HCT116 (cell line): ENCODE data around the gene GYG1. TPM values are rescaled to one million over a fixed set of nuclear protein-coding genes. Genes with fewer than 3 reads are reported as not detected.

ENCODE experiments used
- ATAC-seq: fragments of 200-7000 bp; cut with Tn5 transposase; 2 replicates; pipeline ENCODE4 v1.9.1; 2020; ENCODE audit warnings: mild to moderate bottlenecking, moderate library complexity
- BruUV-seq: library from RNA; stranded (reverse); fragments of 400-500 nt; replicated peaks from 2 replicates; lab custom pipeline; 2021; lab: Mats Ljungman, UMichigan
- CTCF ChIA-PET: fragments of 300-600 bp; sonication (Branson Sonifier 250); formaldehyde crosslinking; loops from one replicate; lab custom pipeline; 2021; ENCODE audit warnings: antibody characterized with exemption; lab: Charles Lee
- POLR2A ChIA-PET: fragments of 300-600, 350-600 bp; sonication (Branson Sonifier 250); formaldehyde crosslinking; loops from one replicate; lab custom pipeline; 2021; ENCODE audit warnings: antibody characterized with exemption; lab: Charles Lee
- RAD21 ChIA-PET, 2 experiments: fragments of 300-600 bp; sonication (Branson Sonifier 250); formaldehyde crosslinking; loops; one replicate each; lab custom pipeline; 2023; ENCODE audit warnings: low total read pairs in 2 of 2; ENCODE audit not compliant: uncharacterized antibody in 2 of 2, unreplicated experiment in 2 of 2, low non-redundant PET in 1 of 2; lab: Charles Lee
- DNase-seq: peaks from one replicate; pipeline ENCODE4 v3.0.0-alpha.2; 2010; ENCODE audit warnings: low read depth, low spot score
- H2AFZ ChIP-seq: fragments of 200-600 bp; shearing (Covaris generic), sonication (generic); 2 replicates; pipeline ENCODE4 v1.6.1; 2017; ENCODE audit warnings: low read depth, mixed run types, mixed read lengths, antibody characterized with exemption, low read length; ENCODE audit not compliant: poor library complexity, severe bottlenecking
- H3K27ac ChIP-seq: 2 replicates; pipeline ENCODE4 v1.5.1; 2012; ENCODE audit warnings: low read depth, low read length
- H3K27me3 ChIP-seq: fragments of 200-600 bp; sonication (generic); 2 replicates; pipeline ENCODE4 v1.6.1; 2016; ENCODE audit warnings: mixed run types, low read length, mixed read lengths; ENCODE audit not compliant: insufficient read depth
- H3K36me3 ChIP-seq, 2 experiments: fragments of 200-500 bp in 1 of 2; fragments of 200-600 bp in 1 of 2; sonication (Bioruptor generic) in 1 of 2; sonication (generic) in 1 of 2; 2 replicates each; pipeline versions ENCODE4 v1.5.1 to v1.6.1; 2014 to 2016; ENCODE audit warnings: low read length in 2 of 2, inconsistent platforms in 1 of 2, mixed read lengths in 1 of 2, mixed run types in 1 of 2; ENCODE audit not compliant: insufficient read depth in 2 of 2, control insufficient read depth in 1 of 2
- H3K4me1 ChIP-seq, 2 experiments: fragments of 200-600 bp in 1 of 2; sonication (generic) in 1 of 2; 2 replicates each; pipeline versions ENCODE4 v1.5.1 to v1.6.1; 2012 to 2017; ENCODE audit warnings: low read length in 2 of 2, inconsistent platforms in 1 of 2, mild to moderate bottlenecking in 1 of 2, mixed read lengths in 1 of 2, mixed run types in 1 of 2, moderate library complexity in 1 of 2; ENCODE audit not compliant: insufficient read depth in 2 of 2, control insufficient read depth in 1 of 2
- H3K4me2 ChIP-seq: fragments of 200-600 bp; sonication (generic); 2 replicates; pipeline ENCODE4 v1.6.1; 2017; ENCODE audit warnings: mixed run types, low read length, mixed read lengths
- H3K4me3 ChIP-seq, 2 experiments: fragments of 200-600 bp in 1 of 2; sonication (generic) in 1 of 2; replicated peaks in 1 of 2; 2 replicates each; pipeline ENCODE4 v1.5.1; 2011 to 2016; ENCODE audit warnings: low read length in 2 of 2, control low read depth in 1 of 2, low read depth in 1 of 2, mild to moderate bottlenecking in 1 of 2, mixed read lengths in 1 of 2, mixed run types in 1 of 2
- H3K79me2 ChIP-seq: fragments of 200-600 bp; sonication (generic); 2 replicates; pipeline ENCODE4 v1.6.1; 2017; ENCODE audit warnings: mild to moderate bottlenecking, mixed run types, low read length, moderate library complexity, mixed read lengths; ENCODE audit not compliant: insufficient read depth
- H3K9ac ChIP-seq: fragments of 200-600 bp; sonication (generic); 2 replicates; pipeline ENCODE4 v1.6.1; 2016; ENCODE audit warnings: low read length, mixed read lengths
- H3K9me2 ChIP-seq: fragments of 200-600 bp; sonication (generic), shearing (Covaris generic); 2 replicates; pipeline ENCODE4 v1.6.1; 2017; ENCODE audit warnings: mixed run types, mild to moderate bottlenecking, moderate library complexity; ENCODE audit not compliant: insufficient read depth
- H3K9me3 ChIP-seq, 2 experiments: fragments of 200-500 bp in 1 of 2; fragments of 200-600 bp in 1 of 2; sonication (Bioruptor generic) in 1 of 2; sonication (generic) in 1 of 2; 2 replicates each; pipeline ENCODE4 v1.6.1; 2014 to 2017; ENCODE audit warnings: low read length in 2 of 2, mixed read lengths in 2 of 2, inconsistent platforms in 1 of 2, low read depth in 1 of 2, mild to moderate bottlenecking in 1 of 2, mixed run types in 1 of 2, moderate library complexity in 1 of 2; ENCODE audit not compliant: control insufficient read depth in 1 of 2, insufficient read depth in 1 of 2
- H4K20me1 ChIP-seq: fragments of 200-600 bp; sonication (generic), shearing (Covaris generic); 2 replicates; pipeline ENCODE4 v1.6.1; 2017; ENCODE audit warnings: mixed run types, mild to moderate bottlenecking, moderate library complexity; ENCODE audit not compliant: insufficient read depth
- CEBPB ChIP-seq: IDR thresholded peaks from 2 replicates; pipeline ENCODE4 v1.6.1; 2012; ENCODE audit warnings: low read depth
- ELF1 ChIP-seq: IDR thresholded peaks from 2 replicates; pipeline ENCODE4 v1.6.1; 2012; ENCODE audit warnings: low read depth, borderline replicate concordance
- EZH2 ChIP-seq: fragments of 200-600 bp; sonication (generic); IDR thresholded peaks from 2 replicates; pipeline ENCODE4 v1.6.1; 2017; ENCODE audit warnings: antibody characterized with exemption, mixed run types
- EZH2phosphoT487 ChIP-seq: fragments of 200-600 bp; IDR thresholded peaks from 2 replicates; pipeline ENCODE4 v1.6.1; 2018; ENCODE audit warnings: antibody characterized with exemption, borderline replicate concordance
- FOSL1 ChIP-seq: IDR thresholded peaks from 2 replicates; pipeline ENCODE4 v1.6.1; 2012; ENCODE audit warnings: low read depth
- JUND ChIP-seq: IDR thresholded peaks from 2 replicates; pipeline ENCODE4 v1.6.1; 2012
- POLR2A ChIP-seq: IDR thresholded peaks from 2 replicates; pipeline ENCODE4 v1.7.0; 2011; ENCODE audit warnings: borderline replicate concordance; ENCODE audit not compliant: insufficient read depth, insufficient read length; ENCODE audit errors: extremely low read depth
- POLR2AphosphoS5 ChIP-seq: IDR thresholded peaks from 2 replicates; pipeline ENCODE4 v1.6.1; 2011; ENCODE audit warnings: mild to moderate bottlenecking, low read depth, low read length, moderate library complexity
- RAD21 ChIP-seq: IDR thresholded peaks from 2 replicates; pipeline ENCODE4 v1.6.1; 2012; ENCODE audit warnings: low read depth, mild to moderate bottlenecking
- SP1 ChIP-seq: IDR thresholded peaks from 2 replicates; pipeline ENCODE4 v1.6.1; 2012; ENCODE audit warnings: low read depth
- SRF ChIP-seq: IDR thresholded peaks from 2 replicates; pipeline ENCODE4 v1.6.1; 2012; ENCODE audit warnings: low read depth
- YY1 ChIP-seq: IDR thresholded peaks from 2 replicates; pipeline ENCODE4 v1.6.1; 2011; ENCODE audit warnings: low read length, low read depth, moderate library complexity, mild to moderate bottlenecking; ENCODE audit not compliant: insufficient replicate concordance; ENCODE audit errors: extremely low read depth
- ZFX ChIP-seq: fragments of 450-650 bp; IDR thresholded peaks from 2 replicates; pipeline ENCODE4 v1.6.1; 2017
- ZNF274 ChIP-seq: fragments of 200-500 bp; sonication (Bioruptor generic); IDR thresholded peaks from 2 replicates; pipeline ENCODE4 v1.6.1; 2014; ENCODE audit warnings: mild to moderate bottlenecking, low read depth, low read length, inconsistent platforms
- intact Hi-C: fragments of 100-400 bp; cut with micrococcal nuclease; formaldehyde crosslinking; loops from 2 replicates; pipeline ENCODE4 v1.10.0; 2022
- total RNA-seq: library from RNA; stranded (reverse); gene quantifications from one replicate; pipeline ENCODE4 v1.2.1, GENCODE V29; 2021; ENCODE audit not compliant: unreplicated experiment
- TF ChIP-seq, protein P1 (sequence below): IDR thresholded peaks from 2 replicates; pipeline ENCODE4 v1.6.1; 2011; ENCODE audit warnings: mild to moderate bottlenecking, low read length, moderate library complexity; ENCODE audit not compliant: insufficient replicate concordance; ENCODE audit errors: extremely low read depth
- TF ChIP-seq, protein P2 (sequence below), 3 experiments: fragments of 200-600 bp in 1 of 3; sonication (generic) in 1 of 3; IDR thresholded peaks in 2 of 3; conservative IDR thresholded peaks in 1 of 3; 2 replicates each; pipeline ENCODE4 v1.5.1; 2012 to 2017; ENCODE audit warnings: low read depth in 2 of 3, low read length in 2 of 3, antibody characterized with exemption in 1 of 3, borderline replicate concordance in 1 of 3, control low read depth in 1 of 3, mild to moderate bottlenecking in 1 of 3, mixed read lengths in 1 of 3, mixed run types in 1 of 3, moderate library complexity in 1 of 3; ENCODE audit not compliant: insufficient read depth in 1 of 3

GYG1 gene
- total RNA-seq, 1 experiment from 2014 or later: 28.9 TPM

DNA sequence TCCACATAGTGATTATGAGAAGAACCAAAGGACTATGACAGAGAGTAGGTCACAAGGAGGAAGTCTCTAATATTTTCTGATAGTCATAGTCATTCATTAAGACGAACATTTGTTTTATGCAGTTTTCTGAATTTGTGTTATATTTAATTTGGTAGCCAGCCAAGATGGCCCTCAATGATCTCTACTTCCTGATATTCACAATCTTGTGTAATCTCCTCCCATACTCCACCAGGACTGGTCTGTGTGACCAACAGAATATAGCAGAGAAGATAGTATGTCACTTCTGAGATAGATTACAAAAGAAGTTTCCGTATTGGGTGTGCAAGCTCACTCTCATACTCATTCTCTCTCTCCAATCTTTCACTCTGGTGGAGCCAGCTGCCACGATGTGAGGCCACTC, 64.2 kb downstream of the GYG1 start:
- Histone ChIP-seq H2AFZ (no peak overlapping the region), H3K27me3 (no peaks in the 10 kb centered on the region), H3K4me2 (no peak overlapping the region), H3K9me2 (no peaks in the 10 kb centered on the region), H3K79me2 (no peaks in the 10 kb centered on the region), H3K27ac (no peak overlapping the region), H4K20me1 (no peaks in the 10 kb centered on the region), H3K9me3 (0 out of 4 replicates have a peak, but pooled peaks cover 0 to 3% of the 10 kb centered on the region in 2 experiments), H3K9ac (no peak overlapping the region), H3K36me3 (peaks cover 21 to 46% of the 10 kb centered on the region in 2 experiments; a peak in 3 of 4 replicates), H3K4me3 (no peak overlapping the region), H3K4me1 (no peaks in the 10 kb centered on the region)
- intact Hi-C loops: no loop called here
- ATAC-seq: no peak
- ChIA-PET RAD21 (no interaction called here), POLR2A (no interaction called here), CTCF (no interaction called here)
- TF ChIP-seq ZFX (no peak), SP1 (no peak), ELF1 (no peak), EZH2phosphoT487 (no peak), YY1 (no peak), EZH2 (no peak), RAD21 (no peak), FOSL1 (no peak), SRF (no peak), POLR2AphosphoS5 (no peak), ZNF274 (no peak), CEBPB (no peak), POLR2A (no peak), JUND (no peak)
- TF ChIP-seq, protein P1, sequence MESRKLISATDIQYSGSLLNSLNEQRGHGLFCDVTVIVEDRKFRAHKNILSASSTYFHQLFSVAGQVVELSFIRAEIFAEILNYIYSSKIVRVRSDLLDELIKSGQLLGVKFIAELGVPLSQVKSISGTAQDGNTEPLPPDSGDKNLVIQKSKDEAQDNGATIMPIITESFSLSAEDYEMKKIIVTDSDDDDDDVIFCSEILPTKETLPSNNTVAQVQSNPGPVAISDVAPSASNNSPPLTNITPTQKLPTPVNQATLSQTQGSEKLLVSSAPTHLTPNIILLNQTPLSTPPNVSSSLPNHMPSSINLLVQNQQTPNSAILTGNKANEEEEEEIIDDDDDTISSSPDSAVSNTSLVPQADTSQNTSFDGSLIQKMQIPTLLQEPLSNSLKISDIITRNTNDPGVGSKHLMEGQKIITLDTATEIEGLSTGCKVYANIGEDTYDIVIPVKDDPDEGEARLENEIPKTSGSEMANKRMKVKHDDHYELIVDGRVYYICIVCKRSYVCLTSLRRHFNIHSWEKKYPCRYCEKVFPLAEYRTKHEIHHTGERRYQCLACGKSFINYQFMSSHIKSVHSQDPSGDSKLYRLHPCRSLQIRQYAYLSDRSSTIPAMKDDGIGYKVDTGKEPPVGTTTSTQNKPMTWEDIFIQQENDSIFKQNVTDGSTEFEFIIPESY: no peak
- TF ChIP-seq, protein P2, sequence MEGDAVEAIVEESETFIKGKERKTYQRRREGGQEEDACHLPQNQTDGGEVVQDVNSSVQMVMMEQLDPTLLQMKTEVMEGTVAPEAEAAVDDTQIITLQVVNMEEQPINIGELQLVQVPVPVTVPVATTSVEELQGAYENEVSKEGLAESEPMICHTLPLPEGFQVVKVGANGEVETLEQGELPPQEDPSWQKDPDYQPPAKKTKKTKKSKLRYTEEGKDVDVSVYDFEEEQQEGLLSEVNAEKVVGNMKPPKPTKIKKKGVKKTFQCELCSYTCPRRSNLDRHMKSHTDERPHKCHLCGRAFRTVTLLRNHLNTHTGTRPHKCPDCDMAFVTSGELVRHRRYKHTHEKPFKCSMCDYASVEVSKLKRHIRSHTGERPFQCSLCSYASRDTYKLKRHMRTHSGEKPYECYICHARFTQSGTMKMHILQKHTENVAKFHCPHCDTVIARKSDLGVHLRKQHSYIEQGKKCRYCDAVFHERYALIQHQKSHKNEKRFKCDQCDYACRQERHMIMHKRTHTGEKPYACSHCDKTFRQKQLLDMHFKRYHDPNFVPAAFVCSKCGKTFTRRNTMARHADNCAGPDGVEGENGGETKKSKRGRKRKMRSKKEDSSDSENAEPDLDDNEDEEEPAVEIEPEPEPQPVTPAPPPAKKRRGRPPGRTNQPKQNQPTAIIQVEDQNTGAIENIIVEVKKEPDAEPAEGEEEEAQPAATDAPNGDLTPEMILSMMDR (IDR thresholded peaks at IDR 0.05 in 2 of 3, conservative IDR thresholded peaks at IDR 0.05 in 1 of 3; ENCODE audit: borderline replicate concordance in 1 of 3, insufficient read depth in 1 of 3, low read depth in 2 of 3, low read length in 2 of 3): no peak
- no peak for DNase-seq
- no TSS peak for BruUV-seq
